C4-2B (cell line): ENCODE measurements around the gene EPB41L4B.

ENCODE experiments used
- ZFX ChIP-seq: fragments of 450-650 bp; IDR thresholded peaks from 2 replicates; pipeline ENCODE4 v1.6.1; 2017
- TF ChIP-seq, protein P1 (sequence below): fragments of 450-650 bp; conservative IDR thresholded peaks from 2 replicates; pipeline ENCODE4 v1.5.1; 2017; ENCODE audit warnings: mild to moderate bottlenecking

- TF ChIP-seq, protein P1, sequence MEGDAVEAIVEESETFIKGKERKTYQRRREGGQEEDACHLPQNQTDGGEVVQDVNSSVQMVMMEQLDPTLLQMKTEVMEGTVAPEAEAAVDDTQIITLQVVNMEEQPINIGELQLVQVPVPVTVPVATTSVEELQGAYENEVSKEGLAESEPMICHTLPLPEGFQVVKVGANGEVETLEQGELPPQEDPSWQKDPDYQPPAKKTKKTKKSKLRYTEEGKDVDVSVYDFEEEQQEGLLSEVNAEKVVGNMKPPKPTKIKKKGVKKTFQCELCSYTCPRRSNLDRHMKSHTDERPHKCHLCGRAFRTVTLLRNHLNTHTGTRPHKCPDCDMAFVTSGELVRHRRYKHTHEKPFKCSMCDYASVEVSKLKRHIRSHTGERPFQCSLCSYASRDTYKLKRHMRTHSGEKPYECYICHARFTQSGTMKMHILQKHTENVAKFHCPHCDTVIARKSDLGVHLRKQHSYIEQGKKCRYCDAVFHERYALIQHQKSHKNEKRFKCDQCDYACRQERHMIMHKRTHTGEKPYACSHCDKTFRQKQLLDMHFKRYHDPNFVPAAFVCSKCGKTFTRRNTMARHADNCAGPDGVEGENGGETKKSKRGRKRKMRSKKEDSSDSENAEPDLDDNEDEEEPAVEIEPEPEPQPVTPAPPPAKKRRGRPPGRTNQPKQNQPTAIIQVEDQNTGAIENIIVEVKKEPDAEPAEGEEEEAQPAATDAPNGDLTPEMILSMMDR = no peak
- no peak for TF ChIP-seq ZFX
These were observed 26.0 kb upstream of the EPB41L4B start for GRCh38 chr9:109346904-109347303.
